Testis (tissue), 2 donors: ENCODE measurements around the gene PAXX.

Experiments
- CTCF ChIP-seq, 3 experiments: fragments of 450-650 bp in 2 of 3; fragments of 200-600 bp in 1 of 3; sonication (generic) in 1 of 3; IDR thresholded peaks; one replicate each; pipeline ENCODE4 v1.5.1; 2016 to 2019; ENCODE audit warnings: antibody characterized with exemption in 3 of 3, mild to moderate bottlenecking in 2 of 3, moderate library complexity in 1 of 3
- POLR2A ChIP-seq: fragments of 450-650 bp; IDR thresholded peaks from one replicate; pipeline ENCODE4 v1.6.1; 2017; ENCODE audit warnings: antibody characterized with exemption, mild to moderate bottlenecking, moderate library complexity

DNA sequence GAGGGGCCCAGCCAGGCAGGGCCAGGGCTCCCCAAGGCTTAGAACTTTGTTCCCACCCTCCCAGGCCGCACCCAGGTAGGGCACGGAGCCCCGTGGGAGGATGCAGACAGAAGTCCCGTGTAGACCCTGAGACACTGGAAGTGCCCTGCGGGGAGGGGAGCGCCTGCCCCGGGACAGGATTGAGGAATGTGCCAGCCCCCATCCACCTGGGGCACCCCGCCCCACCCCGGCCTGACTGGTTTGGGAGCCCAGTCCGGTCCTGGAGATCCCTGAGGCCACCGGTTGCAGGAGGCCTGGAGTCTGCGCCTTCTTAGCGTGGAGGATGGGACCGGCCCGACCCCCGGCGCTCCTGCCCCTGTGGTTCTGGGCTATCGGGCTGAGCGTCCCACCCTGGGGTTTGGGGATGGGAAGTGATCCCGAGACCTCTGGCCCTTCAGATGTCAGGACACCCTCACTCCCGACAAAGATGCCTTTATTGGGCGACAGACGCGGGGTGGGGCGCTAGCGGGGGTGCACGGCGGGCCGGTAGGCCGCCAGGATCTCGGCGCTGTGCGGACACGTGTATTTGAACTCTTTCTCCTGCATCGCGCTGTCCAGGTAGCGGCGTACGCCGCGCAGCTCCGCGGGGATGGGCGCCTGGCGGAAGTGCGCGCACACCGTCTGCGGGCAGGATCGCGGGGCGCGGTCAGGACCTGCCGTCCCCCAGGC lies 2.1 kb downstream of the PAXX start:
- TF ChIP-seq CTCF (IDR thresholded peaks at IDR 0.05) (no peak), POLR2A (no peak)
